AG04449 (cell line): ENCODE data around the gene LCT.

Source experiments
- CTCF ChIA-PET: fragments of 350-600 bp; formaldehyde crosslinking; extraction: SDS; loops from one replicate; lab custom pipeline; 2021; ENCODE audit warnings: antibody characterized with exemption; lab: Yijun Ruan, JAX
- POLR2A ChIA-PET: fragments of 400-600, 350-600 bp; formaldehyde crosslinking; extraction: SDS; loops from one replicate; lab custom pipeline; 2020; ENCODE audit warnings: antibody characterized with exemption, inconsistent platforms; lab: Yijun Ruan, JAX
- DNase-seq: peaks from one replicate; pipeline ENCODE4 v3.0.0-alpha.2; 2010; ENCODE audit warnings: low read depth, low spot score
- H3K4me3 ChIP-seq: 2 replicates; pipeline ENCODE4 v1.5.1; 2011; ENCODE audit warnings: low read depth, mild to moderate bottlenecking, control low read depth, low read length
- TF ChIP-seq, protein P1 (sequence below): IDR thresholded peaks from one replicate; pipeline ENCODE4 v1.5.1; 2011; ENCODE audit warnings: mild to moderate bottlenecking, moderate library complexity, low read length, control low read depth, inconsistent platforms; ENCODE audit not compliant: insufficient read depth; ENCODE audit errors: missing control alignments

LCT gene

DNA sequence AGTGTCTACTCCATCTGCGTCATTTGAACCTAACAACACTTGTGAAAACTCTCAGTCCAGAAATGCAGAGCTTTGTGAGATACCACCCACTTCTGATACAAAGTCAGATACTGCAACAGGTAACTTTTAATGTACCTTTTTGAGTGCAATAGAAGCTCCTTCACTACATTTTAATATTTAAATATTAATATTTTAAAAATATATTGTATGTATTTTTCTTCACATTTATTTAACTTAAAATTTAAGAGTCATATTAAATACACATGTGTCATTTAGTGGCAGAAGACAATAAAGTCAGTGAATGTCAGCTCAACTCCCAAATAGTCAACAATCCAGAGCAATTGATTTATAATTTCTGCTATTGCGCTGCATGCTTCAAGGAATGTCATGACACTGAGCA lies 81.4 kb downstream of the LCT start:
- TF ChIP-seq, protein P1, sequence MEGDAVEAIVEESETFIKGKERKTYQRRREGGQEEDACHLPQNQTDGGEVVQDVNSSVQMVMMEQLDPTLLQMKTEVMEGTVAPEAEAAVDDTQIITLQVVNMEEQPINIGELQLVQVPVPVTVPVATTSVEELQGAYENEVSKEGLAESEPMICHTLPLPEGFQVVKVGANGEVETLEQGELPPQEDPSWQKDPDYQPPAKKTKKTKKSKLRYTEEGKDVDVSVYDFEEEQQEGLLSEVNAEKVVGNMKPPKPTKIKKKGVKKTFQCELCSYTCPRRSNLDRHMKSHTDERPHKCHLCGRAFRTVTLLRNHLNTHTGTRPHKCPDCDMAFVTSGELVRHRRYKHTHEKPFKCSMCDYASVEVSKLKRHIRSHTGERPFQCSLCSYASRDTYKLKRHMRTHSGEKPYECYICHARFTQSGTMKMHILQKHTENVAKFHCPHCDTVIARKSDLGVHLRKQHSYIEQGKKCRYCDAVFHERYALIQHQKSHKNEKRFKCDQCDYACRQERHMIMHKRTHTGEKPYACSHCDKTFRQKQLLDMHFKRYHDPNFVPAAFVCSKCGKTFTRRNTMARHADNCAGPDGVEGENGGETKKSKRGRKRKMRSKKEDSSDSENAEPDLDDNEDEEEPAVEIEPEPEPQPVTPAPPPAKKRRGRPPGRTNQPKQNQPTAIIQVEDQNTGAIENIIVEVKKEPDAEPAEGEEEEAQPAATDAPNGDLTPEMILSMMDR = no peak
- ChIA-PET CTCF (interaction anchor here (1.2 to 2.2 kb wide), 2 partner anchors 12 to 42 kb away, joined by 6 to 12 read pairs; no protein-coding TSS in a partner anchor), POLR2A (no interaction called here)
- no peak for DNase-seq
- H3K4me3 ChIP-seq = no peak overlapping the region

DNA sequence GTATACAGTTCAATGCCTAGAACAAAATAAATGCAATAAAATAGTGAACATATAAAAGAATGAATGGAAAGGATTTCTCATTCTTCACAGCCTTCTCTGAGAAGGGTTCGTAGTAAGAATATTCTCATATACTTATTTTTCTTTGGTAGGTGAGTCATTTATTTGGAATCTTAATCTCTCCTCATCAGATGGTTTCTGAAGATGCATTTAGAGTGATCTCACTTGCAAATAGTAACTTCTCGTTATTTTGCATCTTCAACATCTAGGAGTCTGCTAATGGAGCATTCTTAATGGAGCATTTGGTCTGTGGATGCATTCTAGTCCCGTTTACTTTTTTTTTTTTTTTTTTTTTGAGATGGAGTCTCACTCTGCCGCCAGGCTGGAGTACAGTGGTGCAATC lies 91.4 kb downstream of the LCT start:
- H3K4me3 ChIP-seq = no peak overlapping the region
- DNase-seq = peak; percentile 72
- ChIA-PET POLR2A (interaction anchor here (0.6 to 0.8 kb wide), 2 partner anchors 41 to 678 kb away, joined by 3 to 6 read pairs; no protein-coding TSS in a partner anchor), CTCF (interaction anchor here (0.8 to 3.7 kb wide), 3 partner anchors 52 to 743 kb away, joined by 3 to 17 read pairs (median 3); no protein-coding TSS in a partner anchor)
- TF ChIP-seq, protein P1 = no peak

DNA sequence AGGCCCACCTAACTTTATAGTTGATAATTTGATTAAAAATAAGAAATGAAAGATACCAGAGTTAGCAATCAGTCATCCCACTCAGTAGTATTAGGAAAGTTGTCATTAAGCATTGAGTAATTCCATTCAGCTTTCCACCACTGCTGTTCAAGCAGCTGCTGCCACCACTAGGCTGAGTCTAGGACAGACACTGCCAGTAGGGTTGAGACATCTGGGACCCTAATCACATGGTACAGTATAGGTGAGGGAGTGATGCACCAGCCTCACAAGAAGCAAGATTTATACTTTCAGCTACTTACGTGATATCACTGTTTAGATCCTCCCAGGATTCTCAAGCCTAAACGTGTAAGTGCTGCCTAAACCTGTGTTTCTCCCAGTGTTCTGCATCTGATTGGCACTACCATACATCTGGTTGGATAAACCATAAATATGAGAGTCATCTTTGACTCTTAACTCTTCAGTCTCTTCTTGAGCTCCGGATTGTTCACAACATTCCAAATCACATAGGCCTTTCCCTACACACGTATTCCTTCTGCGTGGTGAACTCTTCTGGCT lies 92.1 kb downstream of the LCT start:
- H3K4me3 ChIP-seq = no peak overlapping the region; the same call in 1 of the 2 replicates
- ChIA-PET CTCF (interaction anchor here (0.8 to 3.7 kb wide), 4 partner anchors 52 to 756 kb away, joined by 3 to 17 read pairs (median 3); no protein-coding TSS in a partner anchor), POLR2A (interaction anchor here (0.8 kb wide), 1 partner anchor 42 kb away, joined by 3 read pairs; no protein-coding TSS in a partner anchor)
- TF ChIP-seq, protein P1 = no peak
- DNase-seq = no peak

DNA sequence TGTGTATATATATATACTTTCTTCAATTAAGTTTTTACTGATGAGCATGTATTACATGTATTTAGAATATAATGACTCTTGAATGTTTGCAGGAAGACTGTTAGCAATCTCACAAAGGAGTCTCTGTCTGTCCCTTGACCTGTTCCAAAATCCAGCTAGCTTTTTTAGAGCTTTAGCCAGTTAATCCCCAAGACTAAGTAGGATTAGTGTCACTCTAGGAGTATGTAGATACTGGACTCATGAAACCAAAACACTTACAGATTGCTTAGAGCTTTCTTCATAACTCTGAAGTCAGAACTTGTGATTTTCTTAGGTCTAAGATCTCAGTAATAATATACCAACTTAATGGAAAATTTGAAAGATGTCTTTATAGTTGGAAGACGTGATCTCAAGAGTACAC lies 93.1 kb downstream of the LCT start:
- DNase-seq = no peak
- POLR2A ChIA-PET = no interaction called here
- CTCF ChIA-PET = interaction anchor here (0.8 to 3.7 kb wide), 4 partner anchors 12 to 740 kb away, joined by 3 to 17 read pairs (median 4); no protein-coding TSS in a partner anchor
- TF ChIP-seq, protein P1 = no peak
- H3K4me3 ChIP-seq = peak overlapping the region; percentile 36

DNA sequence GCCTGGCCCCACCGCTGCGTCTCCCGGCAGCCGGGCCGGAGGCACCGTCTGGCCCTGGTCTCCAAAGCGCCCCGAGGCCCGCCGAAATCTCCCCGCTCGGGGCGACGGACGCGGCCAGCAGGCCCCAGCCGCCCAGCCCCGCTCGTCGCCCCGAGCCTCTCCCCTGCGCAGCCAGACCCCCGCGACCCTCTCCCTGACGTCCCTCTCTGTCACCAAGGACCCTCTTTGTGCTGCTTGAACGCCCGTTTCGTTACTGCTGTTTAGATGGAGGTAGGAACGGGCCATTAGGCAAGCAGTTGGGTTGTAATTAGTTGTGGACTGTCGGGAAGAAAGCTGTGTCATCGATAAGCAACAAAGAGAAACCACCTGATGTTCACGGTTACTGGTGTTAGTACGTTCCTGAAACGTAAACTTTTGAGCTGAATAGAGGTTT lies 94.6 kb downstream of the LCT start:
- H3K4me3 ChIP-seq = peak overlapping the region; percentile 90
- TF ChIP-seq, protein P1 = no peak
- no peak for DNase-seq
- ChIA-PET POLR2A (interaction anchor here (0.6 kb wide), 1 partner anchor 11 kb away, joined by 3 read pairs; no protein-coding TSS in a partner anchor), CTCF (interaction anchor here (1.1 to 3.7 kb wide), 4 partner anchors 13 to 55 kb away, joined by 3 to 17 read pairs (median 5); no protein-coding TSS in a partner anchor)
